Astrocyte (in vitro differentiated cells and primary cell): Measurements from ENCODE around the gene DCST1. TPM values are rescaled to one million over a fixed set of nuclear protein-coding genes. Genes with fewer than 3 reads are reported as not detected.
A peak's percentile ranks its signal among the peaks of the same experiment; 100 is the strongest.

Experiments used
- DNase-seq: peaks from one replicate; pipeline ENCODE4 v3.0.0-alpha.2; 2010; ENCODE audit warnings: low read depth
- FAIRE-seq: peaks from 2 replicates; lab custom pipeline; 2011; peaks lifted over from hg19 to GRCh38; lab: Jason Lieb, UNC
- H2AFZ ChIP-seq: 2 replicates; pipeline ENCODE4 v1.6.0; 2012; ENCODE audit warnings: low read depth, low read length, inconsistent platforms
- H3K27ac ChIP-seq: 2 replicates; pipeline ENCODE4 v1.5.1; 2011; ENCODE audit warnings: low read depth, low read length, inconsistent platforms
- H3K27me3 ChIP-seq: 2 replicates; pipeline ENCODE4 v1.6.0; 2011; ENCODE audit warnings: low read length, inconsistent platforms; ENCODE audit not compliant: insufficient read depth
- H3K36me3 ChIP-seq: 2 replicates; pipeline ENCODE4 v1.5.1; 2011; ENCODE audit warnings: low read length, inconsistent platforms; ENCODE audit not compliant: insufficient read depth
- H3K4me1 ChIP-seq: 2 replicates; pipeline ENCODE4 v1.5.1; 2011; ENCODE audit warnings: low read length, inconsistent platforms; ENCODE audit not compliant: insufficient read depth
- H3K4me2 ChIP-seq: 2 replicates; pipeline ENCODE4 v1.6.0; 2012; ENCODE audit warnings: low read length, inconsistent platforms
- H3K4me3 ChIP-seq: 2 replicates; pipeline ENCODE4 v1.5.1; 2011; ENCODE audit warnings: low read depth, mild to moderate bottlenecking, low read length, inconsistent platforms; ENCODE audit not compliant: insufficient read depth
- H3K79me2 ChIP-seq: 2 replicates; pipeline ENCODE4 v1.6.0; 2012; ENCODE audit warnings: mild to moderate bottlenecking, low read length, inconsistent platforms; ENCODE audit not compliant: insufficient read depth
- H3K9ac ChIP-seq: 2 replicates; pipeline ENCODE4 v1.6.0; 2012; ENCODE audit warnings: mild to moderate bottlenecking, low read length, inconsistent platforms
- H3K9me3 ChIP-seq: 2 replicates; pipeline ENCODE4 v1.5.1; 2012; ENCODE audit warnings: low read depth, mild to moderate bottlenecking, low read length, inconsistent platforms; ENCODE audit not compliant: insufficient read depth
- H4K20me1 ChIP-seq: 2 replicates; pipeline ENCODE4 v1.6.0; 2012; ENCODE audit warnings: low read length, inconsistent platforms; ENCODE audit not compliant: insufficient read depth
- H3K27ac Mint-ChIP-seq: one replicate; pipeline ENCODE4 v1.8.0; 2021; ENCODE audit warnings: mild to moderate bottlenecking, mixed read lengths; ENCODE audit not compliant: unreplicated experiment
- H3K27me3 Mint-ChIP-seq: one replicate; pipeline ENCODE4 v1.8.0; 2021; ENCODE audit warnings: low read depth, mixed read lengths; ENCODE audit not compliant: unreplicated experiment
- H3K36me3 Mint-ChIP-seq: one replicate; pipeline ENCODE4 v1.8.0; 2021; ENCODE audit warnings: low read depth, mixed read lengths; ENCODE audit not compliant: unreplicated experiment
- H3K4me1 Mint-ChIP-seq: one replicate; pipeline ENCODE4 v1.8.0; 2021; ENCODE audit warnings: low read depth, mixed read lengths; ENCODE audit not compliant: unreplicated experiment
- H3K4me3 Mint-ChIP-seq: one replicate; pipeline ENCODE4 v1.8.0; 2021; ENCODE audit warnings: mild to moderate bottlenecking, moderate library complexity, mixed read lengths; ENCODE audit not compliant: unreplicated experiment
- H3K9me3 Mint-ChIP-seq: one replicate; pipeline ENCODE4 v1.8.0; 2021; ENCODE audit warnings: mild to moderate bottlenecking, mixed read lengths; ENCODE audit not compliant: unreplicated experiment
- EZH2 ChIP-seq: IDR thresholded peaks from 2 replicates; pipeline ENCODE4 v1.6.1; 2012; ENCODE audit warnings: mild to moderate bottlenecking, low read length, inconsistent platforms; ENCODE audit not compliant: insufficient read depth
- total RNA-seq: library from RNA; stranded (reverse); gene quantifications from 2 replicates; pipeline ENCODE4 v1.2.1, GENCODE V29; 2021
- TF ChIP-seq, protein P1 (sequence below): IDR thresholded peaks from 2 replicates; pipeline ENCODE4 v1.5.1; 2011; ENCODE audit warnings: low read depth, mild to moderate bottlenecking, inconsistent platforms, low read length, moderate library complexity; ENCODE audit not compliant: insufficient read depth

The DCST1 gene
- total RNA-seq, 1 donor from 2014 or later: not detected

GRCh38 chr1:155091071-155092051 is 57.7 kb downstream of the DCST1 start:
- TF ChIP-seq EZH2: no peak
- TF ChIP-seq, protein P1, sequence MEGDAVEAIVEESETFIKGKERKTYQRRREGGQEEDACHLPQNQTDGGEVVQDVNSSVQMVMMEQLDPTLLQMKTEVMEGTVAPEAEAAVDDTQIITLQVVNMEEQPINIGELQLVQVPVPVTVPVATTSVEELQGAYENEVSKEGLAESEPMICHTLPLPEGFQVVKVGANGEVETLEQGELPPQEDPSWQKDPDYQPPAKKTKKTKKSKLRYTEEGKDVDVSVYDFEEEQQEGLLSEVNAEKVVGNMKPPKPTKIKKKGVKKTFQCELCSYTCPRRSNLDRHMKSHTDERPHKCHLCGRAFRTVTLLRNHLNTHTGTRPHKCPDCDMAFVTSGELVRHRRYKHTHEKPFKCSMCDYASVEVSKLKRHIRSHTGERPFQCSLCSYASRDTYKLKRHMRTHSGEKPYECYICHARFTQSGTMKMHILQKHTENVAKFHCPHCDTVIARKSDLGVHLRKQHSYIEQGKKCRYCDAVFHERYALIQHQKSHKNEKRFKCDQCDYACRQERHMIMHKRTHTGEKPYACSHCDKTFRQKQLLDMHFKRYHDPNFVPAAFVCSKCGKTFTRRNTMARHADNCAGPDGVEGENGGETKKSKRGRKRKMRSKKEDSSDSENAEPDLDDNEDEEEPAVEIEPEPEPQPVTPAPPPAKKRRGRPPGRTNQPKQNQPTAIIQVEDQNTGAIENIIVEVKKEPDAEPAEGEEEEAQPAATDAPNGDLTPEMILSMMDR: peak; percentile 93
- no peaks in the 10 kb centered on the region for H3K36me3 Mint-ChIP-seq

DNA sequence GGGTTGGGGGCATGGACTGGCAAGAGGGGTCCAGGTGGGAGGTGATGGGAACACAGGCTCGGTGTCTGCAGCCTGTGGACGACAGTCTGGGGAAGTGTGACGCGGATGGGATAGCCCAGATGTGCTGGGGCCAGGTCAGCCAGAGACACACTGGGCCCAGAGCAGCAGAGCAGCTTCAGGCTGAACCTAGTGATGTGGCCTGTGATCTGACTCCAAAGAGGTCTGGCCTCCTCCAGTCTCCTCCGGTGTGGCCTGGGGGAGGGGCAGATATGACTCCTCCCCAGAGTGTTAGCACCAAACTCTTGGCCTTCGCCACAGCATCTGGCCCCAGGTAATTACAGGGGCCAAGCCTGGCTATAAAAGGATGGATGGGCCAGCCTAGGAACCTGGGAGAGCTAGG is 58.5 kb downstream of the DCST1 start:
- Histone ChIP-seq H3K9me3 (no peaks in the 10 kb centered on the region), H3K4me3 (no peak overlapping the region), H3K27ac (no peak overlapping the region), H3K4me1 (peaks cover 7% of the 10 kb centered on the region), H3K9ac (no peak overlapping the region), H3K79me2 (no peaks in the 10 kb centered on the region), H3K4me2 (no peak overlapping the region), H2AFZ (no peak overlapping the region), H3K27me3 (peaks cover 16% of the 10 kb centered on the region), H3K36me3 (no peaks in the 10 kb centered on the region), H4K20me1 (no peaks in the 10 kb centered on the region)
- H3K27ac Mint-ChIP-seq: no peak overlapping the region
- H3K36me3 Mint-ChIP-seq: no peaks in the 10 kb centered on the region
- peaks cover 10% of the 10 kb centered on the region for H3K4me1 Mint-ChIP-seq
- no peaks in the 10 kb centered on the region for H3K9me3 Mint-ChIP-seq
- no peak for DNase-seq
- peaks cover 13% of the 10 kb centered on the region for H3K27me3 Mint-ChIP-seq
- no peak overlapping the region for H3K4me3 Mint-ChIP-seq
- TF ChIP-seq, protein P1: no peak
- TF ChIP-seq EZH2: no peak
- FAIRE-seq: no peak

More at GRCh38 chr1:155091071-155092051, 57.7 kb downstream of the DCST1 start:
- no peaks in the 10 kb centered on the region for H4K20me1 ChIP-seq
- Mint-ChIP-seq H3K27me3 (peaks cover 13% of the 10 kb centered on the region), H3K4me1 (peaks cover 10% of the 10 kb centered on the region), H3K27ac (peak overlapping the region; percentile 53), H3K9me3 (no peaks in the 10 kb centered on the region), H3K4me3 (no peak overlapping the region)
- H3K36me3 ChIP-seq: no peaks in the 10 kb centered on the region
- no peak overlapping the region for H3K9ac ChIP-seq
- no peak overlapping the region for H3K4me3 ChIP-seq
- peaks cover 7% of the 10 kb centered on the region for H3K4me1 ChIP-seq
- peak overlapping the region; percentile 50 for H3K4me2 ChIP-seq
- peak; percentile 16 for DNase-seq
- H3K79me2 ChIP-seq: no peaks in the 10 kb centered on the region
- H3K27me3 ChIP-seq: peaks cover 14% of the 10 kb centered on the region
- no peak for FAIRE-seq
- H3K27ac ChIP-seq: no peak overlapping the region
- peak overlapping the region; percentile 61 for H2AFZ ChIP-seq
- no peaks in the 10 kb centered on the region for H3K9me3 ChIP-seq
